Cardiac muscle cell (in vitro differentiated cells and primary cell): Measurements from ENCODE around the gene CKMT1B. TPM values are rescaled to one million over a fixed set of nuclear protein-coding genes. Genes with fewer than 3 reads are reported as not detected.
"Not testable (repeated sequence)": the region's sequence is repeated elsewhere in the genome, so short reads cannot be mapped to it uniquely, and the experiment has no call there.

Experiments used
- DNase-seq, 2 donors: peaks; one replicate each; pipeline versions ENCODE4 v3.0.0 to v3.0.0-alpha.2; 2010 to 2017; ENCODE audit warnings: low read depth in 1 of 2, low spot score in 1 of 2
- H3K27ac ChIP-seq: fragments of 200-600 bp; sonication (generic); 2 replicates; pipeline ENCODE4 v1.5.1; 2016
- H3K27me3 ChIP-seq: fragments of 200-600 bp; sonication (generic); 2 replicates; pipeline ENCODE4 v1.6.0; 2016; ENCODE audit warnings: control low read depth
- H3K36me3 ChIP-seq: fragments of 200-600 bp; sonication (generic); 2 replicates; pipeline ENCODE4 v1.5.1; 2016; ENCODE audit warnings: control low read depth
- H3K4me1 ChIP-seq: fragments of 200-600 bp; sonication (generic); 2 replicates; pipeline ENCODE4 v1.8.1; 2017; ENCODE audit warnings: low read depth, mild to moderate bottlenecking, mixed run types
- H3K4me3 ChIP-seq: fragments of 200-600 bp; sonication (generic); 2 replicates; pipeline ENCODE4 v1.5.1; 2016; ENCODE audit warnings: mild to moderate bottlenecking
- H3K9me3 ChIP-seq: fragments of 200-600 bp; sonication (generic); 2 replicates; pipeline ENCODE4 v1.5.1; 2017; ENCODE audit warnings: low read depth, mild to moderate bottlenecking, control low read depth
- polyA plus RNA-seq: library from polyadenylated mRNA; unstranded; fragments of >200 nt; fragmentation: Nextera tagmentation; extraction: Ambion mirVana; gene quantifications from 2 replicates; pipeline ENCODE4 v1.2.1, GENCODE V29; 2016
- total RNA-seq: library from RNA; depleted of rRNA; stranded (reverse); fragments of >200 nt; gene quantifications from 2 replicates; pipeline ENCODE4 v1.2.3, GENCODE V29; 2016
- TF ChIP-seq, protein P1 (sequence below): IDR thresholded peaks from 2 replicates; pipeline ENCODE4 v1.5.1; 2012; ENCODE audit warnings: low read depth, mild to moderate bottlenecking, low read length

The CKMT1B gene
- total and polyA plus RNA-seq, 2 experiments from 2014 or later = 1.5 to 6.5 TPM

GRCh38 chr15:43552256-43552655 is 41.6 kb upstream of the CKMT1B start:
- DNase-seq = no peak
- Histone ChIP-seq H3K9me3 (no peaks in the 10 kb centered on the region), H3K27ac (no peak overlapping the region), H3K4me1 (no peaks in the 10 kb centered on the region), H3K36me3 (peaks cover 2% of the 10 kb centered on the region), H3K4me3 (no peak overlapping the region), H3K27me3 (no peaks in the 10 kb centered on the region)
- TF ChIP-seq, protein P1, sequence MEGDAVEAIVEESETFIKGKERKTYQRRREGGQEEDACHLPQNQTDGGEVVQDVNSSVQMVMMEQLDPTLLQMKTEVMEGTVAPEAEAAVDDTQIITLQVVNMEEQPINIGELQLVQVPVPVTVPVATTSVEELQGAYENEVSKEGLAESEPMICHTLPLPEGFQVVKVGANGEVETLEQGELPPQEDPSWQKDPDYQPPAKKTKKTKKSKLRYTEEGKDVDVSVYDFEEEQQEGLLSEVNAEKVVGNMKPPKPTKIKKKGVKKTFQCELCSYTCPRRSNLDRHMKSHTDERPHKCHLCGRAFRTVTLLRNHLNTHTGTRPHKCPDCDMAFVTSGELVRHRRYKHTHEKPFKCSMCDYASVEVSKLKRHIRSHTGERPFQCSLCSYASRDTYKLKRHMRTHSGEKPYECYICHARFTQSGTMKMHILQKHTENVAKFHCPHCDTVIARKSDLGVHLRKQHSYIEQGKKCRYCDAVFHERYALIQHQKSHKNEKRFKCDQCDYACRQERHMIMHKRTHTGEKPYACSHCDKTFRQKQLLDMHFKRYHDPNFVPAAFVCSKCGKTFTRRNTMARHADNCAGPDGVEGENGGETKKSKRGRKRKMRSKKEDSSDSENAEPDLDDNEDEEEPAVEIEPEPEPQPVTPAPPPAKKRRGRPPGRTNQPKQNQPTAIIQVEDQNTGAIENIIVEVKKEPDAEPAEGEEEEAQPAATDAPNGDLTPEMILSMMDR = no peak

DNA sequence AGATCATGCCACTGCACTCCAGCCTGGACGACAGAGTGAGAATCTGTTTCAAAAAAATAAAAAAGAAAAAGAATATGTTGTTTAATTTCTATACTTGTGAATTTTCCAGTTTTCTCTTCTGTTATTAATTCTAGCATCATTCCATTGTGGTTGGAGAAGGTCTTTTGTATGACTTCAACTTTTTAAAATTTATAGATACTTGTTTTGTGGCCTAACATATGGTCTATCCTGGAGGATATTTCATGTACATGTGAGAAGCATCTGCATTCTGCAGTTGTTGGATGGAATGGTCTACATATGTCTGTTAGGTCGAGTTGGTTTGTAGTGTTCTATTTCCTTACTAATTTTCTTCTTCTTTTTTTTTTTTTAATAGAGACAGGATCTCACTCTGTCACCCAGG is 40.8 kb upstream of the CKMT1B start:
- no peak for DNase-seq
- H3K9me3 ChIP-seq = no peaks in the 10 kb centered on the region
- no peak overlapping the region for H3K4me3 ChIP-seq
- no peaks in the 10 kb centered on the region for H3K4me1 ChIP-seq
- no peaks in the 10 kb centered on the region for H3K36me3 ChIP-seq
- H3K27ac ChIP-seq = no peak overlapping the region
- no peaks in the 10 kb centered on the region for H3K27me3 ChIP-seq
- TF ChIP-seq, protein P1 = no peak

GRCh38 chr15:43562753-43563152 is 31.1 kb upstream of the CKMT1B start:
- H3K36me3 ChIP-seq, H3K9me3 ChIP-seq, H3K4me3 ChIP-seq, H3K4me1 ChIP-seq, DNase-seq, H3K27ac ChIP-seq, H3K27me3 ChIP-seq: not testable (repeated sequence)

- not testable (repeated sequence) for H3K9me3 ChIP-seq, H3K27me3 ChIP-seq, H3K4me1 ChIP-seq, H3K4me3 ChIP-seq, H3K27ac ChIP-seq, DNase-seq, H3K36me3 ChIP-seq
Observed at GRCh38 chr15:43563793-43564192, 30.0 kb upstream of the CKMT1B start.

GRCh38 chr15:43566615-43567014 is 27.2 kb upstream of the CKMT1B start:
- H3K27me3 ChIP-seq, H3K4me3 ChIP-seq, DNase-seq, H3K36me3 ChIP-seq, H3K27ac ChIP-seq, H3K4me1 ChIP-seq, H3K9me3 ChIP-seq: not testable (repeated sequence)

DNA sequence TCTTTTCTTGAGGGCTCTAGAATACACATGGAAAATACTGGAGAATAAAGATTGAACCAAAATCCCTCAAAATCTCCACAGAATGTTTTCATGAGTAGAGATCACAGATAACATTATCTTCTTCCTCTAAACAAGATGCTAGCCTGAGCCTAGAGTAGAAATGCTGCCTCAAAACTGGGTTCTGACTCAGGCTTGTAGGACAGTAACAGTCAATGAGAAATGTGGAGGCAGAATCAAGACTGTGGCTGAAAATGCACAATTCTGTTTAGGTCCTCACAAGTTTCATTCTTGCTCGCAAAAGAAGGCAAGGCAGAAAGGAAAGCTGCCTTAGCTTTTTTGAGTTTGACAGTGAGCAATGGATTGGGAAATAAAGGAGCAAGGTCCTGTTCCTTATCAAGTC is 19.2 kb upstream of the CKMT1B start:
- H3K27me3 ChIP-seq, H3K9me3 ChIP-seq, H3K36me3 ChIP-seq: not testable (repeated sequence)

GRCh38 chr15:43589778-43590466 is 3.9 kb upstream of the CKMT1B start, which contains the start of gene PPIP5K1:
TSS of gene PPIP5K1 (minus strand) at chr15:43590208. CDS start at chr15:43584504, 5,704 bp downstream.
- H3K36me3 ChIP-seq, DNase-seq, H3K27ac ChIP-seq, H3K9me3 ChIP-seq, H3K27me3 ChIP-seq, H3K4me1 ChIP-seq, H3K4me3 ChIP-seq: not testable (repeated sequence)

More for the DNA sequence above, 19.2 kb upstream of the CKMT1B start:
- H3K4me3 ChIP-seq, H3K27ac ChIP-seq, DNase-seq, H3K4me1 ChIP-seq: not testable (repeated sequence)

- H3K36me3 ChIP-seq, DNase-seq, H3K27ac ChIP-seq, H3K4me3 ChIP-seq, H3K4me1 ChIP-seq, H3K27me3 ChIP-seq, H3K9me3 ChIP-seq: not testable (repeated sequence)
Observed at GRCh38 chr15:43592841-43593240, 986 bp upstream of the CKMT1B start.

DNA sequence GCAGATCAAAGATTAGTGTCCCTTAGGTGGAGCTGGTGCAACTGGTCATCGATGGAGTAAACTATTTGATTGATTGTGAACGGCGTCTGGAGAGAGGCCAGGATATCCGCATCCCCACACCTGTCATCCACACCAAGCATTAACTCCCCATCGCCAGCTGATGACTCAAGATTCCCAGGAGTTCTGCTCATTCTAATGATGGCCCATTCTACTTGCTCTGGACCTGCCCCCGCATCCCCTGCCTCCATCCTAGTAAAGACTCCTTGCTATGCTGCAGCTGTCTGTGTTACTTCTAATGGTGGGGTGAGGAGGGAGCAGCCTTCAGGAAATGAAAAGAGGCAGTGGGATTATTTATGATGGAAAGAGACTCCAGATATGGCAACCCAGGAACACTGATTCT is 5.3 kb downstream of the CKMT1B start:
- H3K4me1 ChIP-seq, H3K4me3 ChIP-seq, H3K27me3 ChIP-seq, DNase-seq, H3K27ac ChIP-seq, H3K36me3 ChIP-seq, H3K9me3 ChIP-seq: not testable (repeated sequence)

GRCh38 chr15:43600200-43600599 is 6.4 kb downstream of the CKMT1B start:
- H3K4me1 ChIP-seq, H3K36me3 ChIP-seq, H3K27ac ChIP-seq, H3K27me3 ChIP-seq, H3K4me3 ChIP-seq, H3K9me3 ChIP-seq, DNase-seq: not testable (repeated sequence)

- H3K27ac ChIP-seq, DNase-seq, H3K4me1 ChIP-seq, H3K4me3 ChIP-seq, H3K36me3 ChIP-seq, H3K27me3 ChIP-seq, H3K9me3 ChIP-seq: not testable (repeated sequence)
Observed at GRCh38 chr15:43602233-43602632, 8.4 kb downstream of the CKMT1B start.

GRCh38 chr15:43617750-43618149 is 23.9 kb downstream of the CKMT1B start:
- H3K4me3 ChIP-seq, DNase-seq, H3K9me3 ChIP-seq, H3K4me1 ChIP-seq, H3K27ac ChIP-seq, H3K27me3 ChIP-seq, H3K36me3 ChIP-seq: not testable (repeated sequence)

DNA sequence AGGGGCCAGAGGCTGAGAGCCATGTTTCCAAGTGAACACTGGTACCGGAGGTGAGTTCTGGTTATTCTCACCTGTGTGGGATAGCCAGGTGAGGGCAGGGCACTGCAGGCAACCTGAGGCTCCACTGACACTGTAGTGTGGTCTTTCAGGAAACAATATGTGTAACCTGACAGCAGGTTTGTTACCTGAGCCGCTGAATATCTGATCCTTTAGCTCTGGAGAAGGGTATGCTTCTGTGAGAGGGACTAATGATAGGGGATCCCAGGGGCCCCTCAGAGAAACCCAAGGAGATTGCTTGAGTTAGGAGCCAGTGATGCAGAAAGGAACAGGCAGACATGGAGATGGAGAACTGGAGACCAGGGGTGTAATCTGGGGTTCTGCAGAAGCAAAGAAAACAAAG is 24.9 kb downstream of the CKMT1B start, which contains the start of gene STRC:
TSS of gene STRC (minus strand) at position 101 of the 400 bp plus-strand sequence. CDS start at position 23, 78 bp downstream.
- H3K4me3 ChIP-seq, H3K9me3 ChIP-seq, H3K36me3 ChIP-seq, H3K27me3 ChIP-seq, H3K27ac ChIP-seq, DNase-seq, H3K4me1 ChIP-seq: not testable (repeated sequence)
